K562 (cell line): ENCODE measurements around the gene TGM1. TPM values are rescaled to one million over a fixed set of nuclear protein-coding genes. Genes with fewer than 3 reads are reported as not detected.

ENCODE experiments used
- ATAC-seq: fragments of 200-7000 bp; cut with Tn5 transposase; 3 replicates; pipeline ENCODE4 v1.9.1; 2020; ENCODE audit warnings: moderate library complexity
- BruUV-seq: library from RNA; stranded (reverse); fragments of 400-500 nt; replicated peaks from 2 replicates; lab custom pipeline; 2021; lab: Mats Ljungman, UMichigan
- CTCF ChIA-PET: fragments of 300-600 bp; formaldehyde crosslinking; extraction: SDS; loops from one replicate; lab custom pipeline; 2021; ENCODE audit warnings: low intra/inter-chr PET ratio; lab: Yijun Ruan, JAX
- POLR2A ChIA-PET: fragments of 300-600, 350-650 bp; sonication (Branson Sonifier 250); formaldehyde crosslinking; extraction: SDS; loops from one replicate; lab custom pipeline; 2021; ENCODE audit warnings: antibody characterized with exemption, inconsistent platforms; lab: Yijun Ruan, JAX
- DNase-seq, 4 experiments: peaks; one replicate each; pipeline versions ENCODE4 v3.0.0 to v3.0.0-alpha.2; 2011 to 2018; ENCODE audit warnings: low spot score in 3 of 4, mixed read lengths in 3 of 4; ENCODE audit errors: extremely low read depth in 1 of 4
- FAIRE-seq: peaks from 2 replicates; lab custom pipeline; 2011; peaks lifted over from hg19 to GRCh38; lab: Jason Lieb, UNC
- H2AFZ ChIP-seq: 2 replicates; pipeline ENCODE4 v1.6.0; 2011; ENCODE audit warnings: low read depth, low read length, control low read depth, inconsistent platforms
- H3K27ac ChIP-seq: fragments of 200-600 bp; 3 replicates; pipeline ENCODE4 v1.8.0; 2011; ENCODE audit warnings: low read depth, mild to moderate bottlenecking, control low read depth, inconsistent platforms, low read length, moderate library complexity, mixed read lengths; ENCODE audit errors: extremely low read depth
- H3K27me3 ChIP-seq, 2 experiments: fragments of 300-600 bp in 1 of 2; 2 replicates in 1 of 2; 3 replicates in 1 of 2; pipeline versions ENCODE4 v1.6.0 to v1.8.0; 2011; ENCODE audit warnings: inconsistent platforms in 2 of 2, low read length in 2 of 2, mild to moderate bottlenecking in 1 of 2, mixed read lengths in 1 of 2, moderate library complexity in 1 of 2; ENCODE audit not compliant: control insufficient read depth in 2 of 2, insufficient read depth in 2 of 2
- H3K36me3 ChIP-seq: fragments of 300-600 bp; 3 replicates; pipeline ENCODE4 v1.8.0; 2011; ENCODE audit warnings: mild to moderate bottlenecking, low read length, inconsistent platforms; ENCODE audit not compliant: control insufficient read depth, insufficient read depth
- H3K4me1 ChIP-seq, 2 experiments: fragments of 200-600 bp in 1 of 2; replicated peaks in 1 of 2; 2 replicates in 1 of 2; 3 replicates in 1 of 2; pipeline versions ENCODE4 v1.5.1 to v1.8.0; 2011; ENCODE audit warnings: inconsistent platforms in 2 of 2, low read length in 2 of 2, mild to moderate bottlenecking in 1 of 2, mixed read lengths in 1 of 2, moderate library complexity in 1 of 2; ENCODE audit not compliant: control insufficient read depth in 2 of 2, insufficient read depth in 2 of 2
- H3K4me2 ChIP-seq: 2 replicates; pipeline ENCODE4 v1.6.1; 2011; ENCODE audit warnings: low read length, control low read depth, inconsistent platforms, mixed read lengths; ENCODE audit not compliant: insufficient read depth
- H3K4me3 ChIP-seq: fragments of 200-600 bp; sonication (generic), shearing (Covaris generic); 2 replicates; pipeline ENCODE4 v1.5.1; 2016; ENCODE audit warnings: control low read depth, inconsistent platforms
- H3K79me2 ChIP-seq: fragments of 200-600 bp; 3 replicates; pipeline ENCODE4 v1.8.0; 2011; ENCODE audit warnings: low read length, inconsistent platforms; ENCODE audit not compliant: control insufficient read depth, insufficient read depth
- H3K9ac ChIP-seq, 2 experiments: 2 replicates each; pipeline versions ENCODE4 v1.6.0 to v1.6.1; 2011; ENCODE audit warnings: low read depth in 2 of 2, low read length in 2 of 2, control low read depth in 1 of 2, inconsistent platforms in 1 of 2, mild to moderate bottlenecking in 1 of 2, mixed read lengths in 1 of 2; ENCODE audit not compliant: insufficient read depth in 1 of 2
- H3K9me1 ChIP-seq: one replicate; pipeline ENCODE4 v1.6.0; 2011; ENCODE audit warnings: inconsistent platforms, mild to moderate bottlenecking, low read length, moderate library complexity; ENCODE audit not compliant: control insufficient read depth, insufficient read depth
- H3K9me3 ChIP-seq: replicated peaks from 2 replicates; pipeline ENCODE4 v1.5.1; 2011; ENCODE audit warnings: low read depth, low read length, inconsistent platforms; ENCODE audit not compliant: control insufficient read depth, insufficient read depth
- H4K20me1 ChIP-seq: replicated peaks from 2 replicates; pipeline ENCODE4 v1.6.1; 2011; ENCODE audit warnings: low read length, inconsistent platforms, mixed read lengths; ENCODE audit not compliant: control insufficient read depth, insufficient read depth
- CBX3 ChIP-seq, 2 experiments: IDR thresholded peaks; 1 replicate in 1 of 2; 2 replicates in 1 of 2; pipeline ENCODE4 v1.6.1; 2012; ENCODE audit warnings: inconsistent platforms in 2 of 2, low read length in 2 of 2, borderline replicate concordance in 1 of 2, control low read depth in 1 of 2
- CHD7 ChIP-seq: fragments of 200-600 bp; sonication (generic); IDR thresholded peaks from one replicate; pipeline ENCODE4 v1.6.1; 2012; ENCODE audit warnings: mild to moderate bottlenecking, low read depth, low read length, inconsistent platforms
- NFIC ChIP-seq: fragments of 450-650 bp; IDR thresholded peaks from 2 replicates; pipeline ENCODE4 v1.6.1; 2017; ENCODE audit warnings: mild to moderate bottlenecking, inconsistent platforms
- PHF21A ChIP-seq: fragments of 450-650 bp; IDR thresholded peaks from 2 replicates; pipeline ENCODE4 v1.6.1; 2017; ENCODE audit warnings: low read depth, borderline replicate concordance
- PURB ChIP-seq: sonication (generic); formaldehyde crosslinking; IDR thresholded peaks from 2 replicates; pipeline ENCODE4 v1.9.0; 2021; ENCODE audit warnings: low read depth, mild to moderate bottlenecking, missing genetic modification reagents
- SMAD4 ChIP-seq: fragments of 250-450 bp; sonication (Bioruptor Pico); conservative IDR thresholded peaks from 2 replicates; pipeline ENCODE4 v1.8.0; 2021; ENCODE audit warnings: inconsistent platforms, mild to moderate bottlenecking, moderate library complexity
- ZBED1 ChIP-seq: IDR thresholded peaks from 2 replicates; pipeline ENCODE4 v1.6.1; 2014
- ZNF143 ChIP-seq: sonication (generic); formaldehyde crosslinking; IDR thresholded peaks from 2 replicates; pipeline ENCODE4 v1.9.0; 2022; ENCODE audit warnings: mild to moderate bottlenecking, missing genetic modification reagents
- WGBS: fragments of 100-300 bp; shearing (Covaris generic); methylation state at CpG from one replicate; pipeline ENCODE4 v1.1.6; 2016; ENCODE audit warnings: low coverage, mixed read lengths; ENCODE audit not compliant: insufficient coverage; ENCODE audit errors: missing lambda C conversion rate; 5-methylcytosine and 5-hydroxymethylcytosine counted together
- in situ Hi-C: fragments of 300-500 bp; cut with MboI; formaldehyde crosslinking; loops from 4 replicates; pipeline ENCODE4 v1.15.0; 2018; ENCODE audit warnings: inconsistent platforms, mixed read lengths
- intact Hi-C: fragments of 100-400 bp; cut with micrococcal nuclease; formaldehyde crosslinking; loops from 2 replicates; pipeline ENCODE4 v1.14.2; 2022
- polyA plus RNA-seq, 8 experiments: library from polyadenylated mRNA; depleted of rRNA in 4 of 8; stranded (reverse) in 5 of 8; unstranded in 3 of 8; fragments of >200 nt; fragmentation: Nextera tagmentation in 2 of 8; fragmentation: Illumina TruSeq in 1 of 8; extraction: Ambion mirVana in 2 of 8; extraction: Trizol in 1 of 8; gene quantifications; 2 replicates each; pipeline versions ENCODE4 v1.2.1 to v1.2.3, GENCODE V29; 2011 to 2014; ENCODE audit warnings: inconsistent platforms in 1 of 8, missing spikeins in 1 of 8
- total RNA-seq, 7 experiments: library from RNA; depleted of rRNA in 6 of 7; stranded (reverse); fragments of >200 nt in 6 of 7; fragmentation: Illumina TruSeq in 2 of 7; extraction: Trizol in 2 of 7; gene quantifications; 2 replicates each; pipeline versions ENCODE4 v1.2.1 to v1.2.3, GENCODE V29; 2011 to 2021; ENCODE audit warnings: low replicate concordance in 1 of 7
- TF ChIP-seq, protein P1 (sequence below): fragments of 250-450 bp; sonication (Bioruptor Pico); IDR thresholded peaks from 2 replicates; pipeline ENCODE4 v1.5.0; 2021

Gene TGM1
- total and polyA plus RNA-seq, 9 of the 15 experiments (the other 6 are each of a cell fraction or from before 2014, with no cell fraction given): 0.13 to 4.4 (median 0.88) TPM

DNA sequence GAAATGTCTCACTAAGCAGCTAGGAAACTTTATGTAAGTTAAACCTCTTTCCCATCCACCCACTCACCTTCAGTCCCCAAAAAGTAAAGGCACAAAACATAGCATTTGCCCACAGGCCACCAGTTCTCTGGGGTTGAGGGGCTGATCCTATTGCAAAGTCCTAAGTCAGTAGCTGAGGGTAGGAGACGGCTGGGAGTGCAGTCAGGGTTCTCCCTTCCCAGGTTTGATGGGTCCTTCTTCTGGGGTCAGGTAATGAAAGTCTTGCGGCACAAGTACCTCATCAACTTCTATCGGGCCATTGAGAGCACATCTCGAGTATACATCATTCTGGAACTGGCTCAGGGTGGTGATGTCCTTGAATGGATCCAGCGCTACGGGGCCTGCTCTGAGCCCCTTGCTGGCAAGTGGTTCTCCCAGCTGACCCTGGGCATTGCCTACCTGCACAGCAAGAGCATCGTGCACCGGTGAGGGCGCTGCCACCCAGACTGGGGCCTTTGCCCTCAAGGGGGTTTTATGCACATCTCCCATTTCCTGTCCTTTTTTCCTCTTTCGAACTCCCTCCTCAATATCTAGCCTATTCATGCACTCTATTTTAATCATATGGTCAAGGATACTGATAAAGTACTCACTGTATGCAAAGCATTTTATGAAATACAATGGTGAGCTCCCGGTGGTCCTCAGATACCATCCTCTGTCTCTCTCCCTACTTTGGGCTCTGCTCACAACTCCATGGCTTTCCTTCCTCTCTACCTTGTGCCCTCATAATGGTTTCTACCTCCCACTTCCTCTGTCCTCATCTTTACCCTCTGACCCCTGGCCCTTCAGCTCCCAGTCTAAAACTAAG, 56.5 kb downstream of the TGM1 start:
- WGBS: 98% methylated on average over 10 of the region's 11 CpGs
- ATAC-seq (no peak), FAIRE-seq (no peak), DNase-seq (no peak)
- intact Hi-C loops: no loop called here
- Histone ChIP-seq H3K9me1 (no peaks in the 10 kb centered on the region), H3K4me2 (no peak overlapping the region), H2AFZ (no peak overlapping the region), H3K4me1 (peaks cover 8 to 13% of the 10 kb centered on the region in 2 experiments; a peak in 4 of 5 replicates), H3K4me3 (no peak overlapping the region), H3K27me3 (no peaks in the 10 kb centered on the region), H3K9me3 (no peaks in the 10 kb centered on the region), H4K20me1 (no peaks in the 10 kb centered on the region; the same call in 1 of the 2 replicates), H3K36me3 (peaks cover 62% of the 10 kb centered on the region; the same call in 2 of the 3 replicates), H3K9ac (no peak overlapping the region), H3K79me2 (0 out of 3 replicates have a peak, but pooled peaks cover 3% of the 10 kb centered on the region), H3K27ac (no peak overlapping the region)
- ChIA-PET POLR2A (interaction anchor here (0.8 to 4.0 kb wide), 4 partner anchors 11 to 101 kb away, joined by 3 to 19 read pairs (median 4); partner anchors contain the start of genes CIDEB and TM9SF1), CTCF (no interaction called here)
- no TSS peak for BruUV-seq
- in situ Hi-C loops: no loop called here
- TF ChIP-seq PURB (no peak), CBX3 (IDR thresholded peaks at IDR 0.05; ENCODE audit: borderline replicate concordance in 1 of 2, low read length in 2 of 2) (no peak), NFIC (no peak), ZBED1 (no peak), SMAD4 (no peak), ZNF143 (no peak), CHD7 (no peak), PHF21A (no peak)
- TF ChIP-seq, protein P1, sequence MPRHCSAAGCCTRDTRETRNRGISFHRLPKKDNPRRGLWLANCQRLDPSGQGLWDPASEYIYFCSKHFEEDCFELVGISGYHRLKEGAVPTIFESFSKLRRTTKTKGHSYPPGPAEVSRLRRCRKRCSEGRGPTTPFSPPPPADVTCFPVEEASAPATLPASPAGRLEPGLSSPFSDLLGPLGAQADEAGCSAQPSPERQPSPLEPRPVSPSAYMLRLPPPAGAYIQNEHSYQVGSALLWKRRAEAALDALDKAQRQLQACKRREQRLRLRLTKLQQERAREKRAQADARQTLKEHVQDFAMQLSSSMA: no peak
